GM18505 (cell line): ENCODE measurements around the gene MAGI1.

ENCODE experiments used
- ATAC-seq: cut with Tn5 transposase; IDR thresholded peaks from one replicate; pipeline ENCODE4 v1.9.1; 2021; ENCODE audit not compliant: unreplicated experiment
- POLR2A ChIP-seq: IDR thresholded peaks from 4 replicates; pipeline ENCODE4 v1.6.1; 2011; ENCODE audit warnings: borderline replicate concordance; ENCODE audit not compliant: insufficient read depth, insufficient read length; ENCODE audit errors: extremely low read depth

Gene MAGI1

DNA sequence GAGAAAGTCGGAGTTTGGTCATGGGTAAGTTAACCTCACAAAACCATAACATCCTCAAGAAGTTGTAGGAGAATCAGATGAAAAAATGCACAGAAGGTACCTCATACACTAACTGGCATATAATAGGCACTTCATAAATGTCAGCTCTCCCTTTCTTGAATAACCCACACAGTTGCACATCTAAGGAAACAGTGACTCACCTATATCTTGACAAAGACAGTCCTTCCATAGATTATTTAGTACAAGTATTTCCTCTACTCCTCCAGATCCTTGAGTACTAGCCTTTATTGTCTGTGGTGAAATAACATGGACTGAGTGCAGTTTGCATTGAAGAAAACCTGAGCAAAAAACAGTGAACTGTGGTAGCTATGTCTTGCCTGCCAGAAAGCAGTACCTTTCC, 46.6 kb downstream of the MAGI1 start:
- TF ChIP-seq POLR2A: no peak

GRCh38 chr3:65988411-65989180, 50.1 kb downstream of the MAGI1 start:
- ATAC-seq: no peak
- no peak for TF ChIP-seq POLR2A

More for the DNA sequence above, 46.6 kb downstream of the MAGI1 start:
- no peak for ATAC-seq

DNA sequence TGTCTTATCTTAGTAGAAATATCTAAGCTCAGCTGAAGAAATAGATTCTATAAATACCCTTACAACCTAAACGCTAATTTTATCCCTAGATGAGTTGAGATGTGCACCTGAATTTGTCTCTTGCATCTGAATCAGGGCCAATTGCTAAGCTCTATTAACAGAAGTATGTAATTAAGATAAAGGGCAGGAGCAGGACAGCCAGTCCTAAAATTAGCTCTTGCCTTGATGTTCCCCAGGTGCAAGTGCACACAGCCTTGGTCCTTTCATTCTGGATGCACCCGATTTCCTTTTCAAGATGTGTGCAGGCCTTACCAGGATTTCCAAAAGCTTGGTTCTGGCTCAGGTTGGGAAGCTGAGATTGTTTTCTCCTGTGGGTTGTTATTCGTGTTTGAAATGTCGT, 52.4 kb downstream of the MAGI1 start:
- no peak for ATAC-seq
- TF ChIP-seq POLR2A: no peak

GRCh38 chr3:65984975-65985374, 53.7 kb downstream of the MAGI1 start:
- ATAC-seq: no peak
- no peak for TF ChIP-seq POLR2A

DNA sequence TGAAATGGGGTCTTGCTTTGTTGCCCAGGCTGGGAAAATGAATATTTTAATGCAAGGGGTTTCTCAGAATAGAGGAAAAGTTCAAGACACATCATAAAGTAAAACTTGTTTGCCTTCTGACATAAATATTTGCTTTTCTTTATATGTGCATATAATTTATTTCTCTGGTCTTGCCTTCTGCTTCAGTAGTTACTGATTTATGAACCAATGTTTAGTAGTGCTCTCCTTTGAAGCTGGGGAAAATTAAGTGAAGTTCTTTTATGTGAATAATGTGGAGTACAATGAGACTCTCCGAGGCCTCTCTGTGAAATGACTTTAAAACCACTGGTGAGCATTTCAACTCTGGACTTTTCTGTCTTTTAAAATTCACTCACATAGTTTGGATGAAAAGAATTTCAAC, 55.6 kb downstream of the MAGI1 start:
- no peak for ATAC-seq
- no peak for TF ChIP-seq POLR2A

DNA sequence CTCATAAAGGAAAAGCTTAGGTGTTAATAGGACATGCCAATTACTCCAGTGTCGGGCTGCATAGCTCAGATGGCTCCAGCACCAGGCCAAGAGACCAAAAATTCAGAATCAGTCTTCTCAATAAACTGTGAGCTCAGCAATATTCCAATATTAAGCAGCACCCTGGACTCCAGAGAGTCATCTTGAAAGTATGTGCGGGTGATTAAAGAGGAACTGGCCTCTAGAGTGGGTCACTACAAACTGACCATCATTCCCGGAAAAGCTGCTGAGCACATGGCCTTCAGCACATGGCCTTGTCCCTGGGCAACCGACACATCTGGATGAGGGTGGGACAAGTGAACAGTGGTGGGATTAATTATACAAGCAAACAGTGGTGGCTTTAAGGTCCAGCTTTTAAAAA, 59.0 kb downstream of the MAGI1 start:
- no peak for TF ChIP-seq POLR2A
- ATAC-seq: no peak

DNA sequence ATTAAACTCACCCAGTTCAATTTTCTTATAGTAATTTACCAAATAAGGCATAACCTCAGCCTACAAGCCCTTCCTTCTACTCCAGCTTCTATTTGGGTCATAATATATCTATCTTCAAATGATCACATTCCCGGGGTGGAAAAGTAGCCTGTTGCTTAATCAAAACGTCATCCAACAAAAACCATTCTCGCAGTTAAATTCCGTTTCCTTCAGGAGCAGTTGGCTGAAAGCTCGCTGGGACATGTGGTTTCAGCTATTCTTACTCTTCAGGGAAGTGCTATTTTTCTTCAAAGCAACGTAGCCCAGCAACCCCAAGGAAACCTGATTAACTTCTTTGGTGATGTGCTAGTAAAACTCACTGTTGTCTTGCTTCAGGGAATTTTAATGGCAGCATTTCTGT, 59.6 kb downstream of the MAGI1 start:
- ATAC-seq: no peak
- TF ChIP-seq POLR2A: no peak

GRCh38 chr3:65978116-65978515, 60.6 kb downstream of the MAGI1 start:
- TF ChIP-seq POLR2A: no peak
- no peak for ATAC-seq

GRCh38 chr3:65975032-65975431, 63.7 kb downstream of the MAGI1 start:
- no peak for TF ChIP-seq POLR2A
- ATAC-seq: no peak

DNA sequence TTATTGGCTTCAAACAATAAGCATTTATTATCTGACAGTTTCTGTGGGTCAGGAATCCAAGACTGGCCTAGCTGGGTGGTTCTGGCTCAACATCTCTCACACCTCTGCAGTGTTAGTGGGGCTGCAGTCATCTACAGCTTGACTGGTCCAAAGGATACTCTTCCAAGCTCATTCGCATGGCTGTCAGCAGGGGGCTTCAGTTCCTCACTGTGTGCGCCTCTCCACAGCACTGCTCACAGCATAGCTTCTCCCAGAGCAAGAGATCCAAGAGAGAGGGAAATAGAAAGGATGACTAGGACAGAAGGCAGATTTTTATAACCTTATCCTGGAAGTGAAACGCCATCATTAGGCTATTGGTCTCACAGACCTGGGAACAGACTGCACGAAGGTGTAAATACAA, 64.2 kb downstream of the MAGI1 start:
- no peak for ATAC-seq
- no peak for TF ChIP-seq POLR2A

GRCh38 chr3:65972765-65973164, 66.0 kb downstream of the MAGI1 start:
- no peak for ATAC-seq
- no peak for TF ChIP-seq POLR2A

DNA sequence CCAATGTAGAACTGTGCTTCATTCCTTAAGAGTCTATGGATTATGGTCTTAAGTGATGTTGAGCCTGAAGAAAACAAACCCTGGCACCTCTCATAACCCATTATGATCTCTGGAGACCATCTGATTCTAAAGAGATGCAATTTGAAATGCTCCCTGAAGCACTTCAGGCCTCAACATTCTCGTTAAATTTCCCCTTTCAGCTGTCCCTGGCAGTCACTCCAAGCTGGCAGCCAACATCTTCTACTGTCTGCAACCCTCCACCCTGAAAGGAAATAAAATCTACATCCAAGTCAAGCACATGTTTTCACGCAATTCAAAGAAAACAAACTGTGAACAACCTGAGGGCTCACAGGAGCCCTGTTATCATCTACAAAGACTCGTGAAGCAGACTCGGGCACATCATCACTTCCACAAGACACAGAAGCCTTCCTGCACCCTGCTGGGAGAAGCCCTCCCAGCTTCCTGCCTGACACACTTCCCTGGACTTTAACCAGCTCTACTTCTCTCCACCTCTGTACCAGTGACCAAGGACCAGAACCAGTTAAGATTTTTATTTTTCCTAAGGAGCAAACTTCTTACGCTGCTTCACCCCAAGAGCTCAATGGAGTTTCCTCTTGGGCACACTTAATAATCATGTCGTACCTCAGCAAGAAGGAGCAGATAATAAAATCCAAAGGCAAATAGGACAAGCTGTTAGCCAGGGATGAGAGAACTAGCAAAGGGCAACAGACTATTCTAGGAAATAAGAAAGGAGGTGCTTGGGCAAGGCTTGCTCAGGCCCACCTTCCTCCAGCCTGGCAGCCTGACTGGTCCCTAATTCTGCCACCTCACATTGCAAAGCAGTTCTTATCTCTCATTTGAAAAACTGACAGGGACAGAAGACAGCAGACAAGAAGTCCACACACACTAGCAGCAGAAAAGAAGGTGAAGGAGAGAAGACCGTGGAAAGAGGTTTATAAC, 67.1 kb downstream of the MAGI1 start:
- no peak for TF ChIP-seq POLR2A
- no peak for ATAC-seq

DNA sequence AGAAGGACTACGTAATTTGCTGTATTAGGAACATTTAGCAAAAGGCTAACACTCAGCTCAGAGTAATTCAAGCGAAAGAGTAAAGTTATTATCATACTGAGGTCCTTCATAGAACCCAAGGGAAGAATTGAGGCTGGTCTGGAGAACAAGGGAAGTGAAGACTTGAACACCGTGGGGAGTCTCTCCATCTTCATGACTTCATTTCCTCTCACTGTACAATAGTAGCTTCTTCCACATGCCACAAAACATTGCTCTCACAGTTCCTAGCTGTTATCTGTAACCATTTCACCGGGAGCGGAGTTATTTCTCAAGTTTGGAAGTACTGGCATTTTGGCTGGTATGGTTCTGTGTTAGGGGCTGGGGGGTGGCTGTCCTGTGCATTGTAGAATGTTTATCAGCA, 69.7 kb downstream of the MAGI1 start:
- ATAC-seq: no peak
- TF ChIP-seq POLR2A: no peak

- ATAC-seq: no peak
- TF ChIP-seq POLR2A: no peak
These were observed 71.3 kb downstream of the MAGI1 start for GRCh38 chr3:65967451-65967850.

DNA sequence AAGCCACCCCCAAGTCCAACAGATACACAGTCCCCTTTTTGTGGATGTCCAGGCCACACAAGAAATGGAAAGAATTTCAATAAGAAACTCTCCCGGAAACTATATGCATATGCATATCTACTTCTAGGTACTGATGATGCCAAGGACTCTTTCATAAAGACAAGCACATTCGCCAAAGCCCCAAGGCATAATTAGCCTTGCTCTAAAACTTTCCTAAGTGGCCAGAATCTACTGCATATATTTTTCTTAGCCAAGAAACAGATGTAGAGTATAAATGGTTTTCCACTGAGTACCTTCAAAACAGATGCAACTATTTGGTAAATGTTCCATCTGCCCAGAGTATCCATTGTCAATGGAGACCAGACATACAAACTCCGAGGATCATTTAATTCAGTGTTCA, 73.9 kb downstream of the MAGI1 start:
- no peak for TF ChIP-seq POLR2A
- ATAC-seq: no peak
